ENCODE results near the gene TMEM126A. TPM values are rescaled to one million over a fixed set of nuclear protein-coding genes. Genes with fewer than 3 reads are reported as not detected.

Gene TMEM126A
- total RNA-seq, 5 donors from 2014 or later (not counting 1 experiment from before 2014, with no cell fraction given), result 17.3 to 20.9 (median 19.0) TPM

- ChIA-PET CTCF (no interaction called here), POLR2A (no interaction called here)
- Mint-ChIP-seq H3K27ac (peak overlapping the region; percentile 9 to 71), H3K36me3 (no peaks in the 10 kb centered on the region), H3K4me3 (peak overlapping the region; percentile 77 to 81 (median 79)), H3K27me3 (peaks cover 4% of the 10 kb centered on the region in 2 donors), H3K9me3 (no peaks in the 10 kb centered on the region), H3K4me1 (peaks cover 8 to 16% (median 14%) of the 10 kb centered on the region in 3 donors)
- ATAC-seq (replicated peaks in 1 of 4) (peak; percentile 77 to 93 (median 90)), DNase-seq (peak in 34 of 35 experiments; percentile 11 to 68 (median 43))
- no peaks in the 10 kb centered on the region for H3K9me3 ChIP-seq
- peak overlapping the region; percentile 60 for H3K27ac ChIP-seq (ENCODE audit: low read length)
- H3K27me3 ChIP-seq (replicated peaks in 1 of 2; ENCODE audit: control insufficient read depth in 2 of 2, extremely low read depth in 1 of 2, insufficient read depth in 2 of 2, low read length in 1 of 2), result peaks cover 0 to 8% of the 10 kb centered on the region in 2 experiments
- H3K4me3 ChIP-seq (ENCODE audit: control insufficient read depth in 1 of 2, extremely low read depth in 1 of 2, low read length in 1 of 2), result peak overlapping the region; percentile 77 to 78
- H3K36me3 ChIP-seq (ENCODE audit: control insufficient read depth in 2 of 2, extremely low read depth in 1 of 2, insufficient read depth in 1 of 2, low read length in 1 of 2), result no peaks in the 10 kb centered on the region
- 16% methylated on average over 32 of the region's 43 CpGs for WGBS (ENCODE audit: insufficient coverage)
- peaks cover 0 to 6% of the 10 kb centered on the region in 2 experiments for H3K4me1 ChIP-seq (ENCODE audit: control insufficient read depth in 1 of 2, extremely low read depth in 1 of 2, insufficient read depth in 2 of 2, low read length in 2 of 2)
These were observed 34.9 kb downstream of the TMEM126A start for GRCh38 chr11:85682330-85683305.

- CTCF ChIA-PET, result interaction anchor here in 1 of 2 donors (1.0 kb wide), 1 partner anchor 80 kb away, joined by 3 read pairs; no protein-coding TSS in a partner anchor
- Mint-ChIP-seq H3K4me1 (peaks cover 8 to 16% (median 14%) of the 10 kb centered on the region in 3 donors), H3K9me3 (no peaks in the 10 kb centered on the region), H3K36me3 (no peaks in the 10 kb centered on the region), H3K4me3 (no peak overlapping the region), H3K27ac (peak overlapping the region in 1 of 2 donors; percentile 25), H3K27me3 (peaks cover 2 to 4% of the 10 kb centered on the region in 2 donors)
- POLR2A ChIA-PET, result no interaction called here
- no peak overlapping the region for H3K27ac ChIP-seq (ENCODE audit: low read length)
- no peak overlapping the region for H3K4me3 ChIP-seq (ENCODE audit: control insufficient read depth in 1 of 2, extremely low read depth in 1 of 2, low read length in 1 of 2)
- H3K9me3 ChIP-seq, result no peaks in the 10 kb centered on the region
- peaks cover 0 to 8% of the 10 kb centered on the region in 2 experiments for H3K27me3 ChIP-seq (replicated peaks in 1 of 2; ENCODE audit: control insufficient read depth in 2 of 2, extremely low read depth in 1 of 2, insufficient read depth in 2 of 2, low read length in 1 of 2)
- 91% methylated on average over 15 of the region's 15 CpGs for WGBS (ENCODE audit: insufficient coverage)
- ATAC-seq (replicated peaks in 1 of 4), result no peak
- peaks cover 0 to 6% of the 10 kb centered on the region in 2 experiments for H3K4me1 ChIP-seq (ENCODE audit: control insufficient read depth in 1 of 2, extremely low read depth in 1 of 2, insufficient read depth in 2 of 2, low read length in 2 of 2)
- H3K36me3 ChIP-seq (ENCODE audit: control insufficient read depth in 2 of 2, extremely low read depth in 1 of 2, insufficient read depth in 1 of 2, low read length in 1 of 2), result no peaks in the 10 kb centered on the region
- no peak for DNase-seq
These were observed 37.5 kb downstream of the TMEM126A start for GRCh38 chr11:85685125-85685819.

- no peak within 1 kb of the TSS for H3K4me3 Mint-ChIP-seq
- CTCF ChIA-PET, result interaction anchor here in 1 of 2 donors (1.0 kb wide), 1 partner anchor 80 kb away, joined by 3 read pairs; no protein-coding TSS in a partner anchor
- peaks cover 0 to 6% of the 10 kb centered on the region in 2 experiments for H3K27me3 ChIP-seq (replicated peaks in 1 of 2; ENCODE audit: control insufficient read depth in 2 of 2, extremely low read depth in 1 of 2, insufficient read depth in 2 of 2, low read length in 1 of 2)
- peaks cover 0 to 4% of the 10 kb centered on the region in 2 donors for H3K27me3 Mint-ChIP-seq
- no peaks in the 10 kb centered on the region for H3K36me3 ChIP-seq (ENCODE audit: control insufficient read depth in 2 of 2, extremely low read depth in 1 of 2, insufficient read depth in 1 of 2, low read length in 1 of 2)
- H3K9me3 ChIP-seq, result no peaks in the 10 kb centered on the region
- POLR2A ChIA-PET, result no interaction called here
- ATAC-seq (replicated peaks in 1 of 4) (no peak), DNase-seq (no peak)
- 93% methylated on average over 11 of the region's 13 CpGs for WGBS (ENCODE audit: insufficient coverage)
- H3K36me3 Mint-ChIP-seq, result peaks cover 5% of the 10 kb centered on the region
- H3K9me3 Mint-ChIP-seq, result no peaks in the 10 kb centered on the region
- peak within 1 kb of the TSS in 1 of 2 donors; percentile 55 for H3K27ac Mint-ChIP-seq
- no peak within 1 kb of the TSS for H3K27ac ChIP-seq (ENCODE audit: low read length)
- peaks cover 0 to 6% of the 10 kb centered on the region in 2 experiments for H3K4me1 ChIP-seq (ENCODE audit: control insufficient read depth in 1 of 2, extremely low read depth in 1 of 2, insufficient read depth in 2 of 2, low read length in 2 of 2)
- H3K4me3 ChIP-seq (ENCODE audit: control insufficient read depth in 1 of 2, extremely low read depth in 1 of 2, low read length in 1 of 2), result no peak within 1 kb of the TSS
- H3K4me1 Mint-ChIP-seq, result peaks cover 8 to 16% (median 14%) of the 10 kb centered on the region in 3 donors
These were observed 38.2 kb downstream of the TMEM126A start, which contains the start of gene CCDC89 for GRCh38 chr11:85685820-85686459. Gene CCDC89, minus strand, starts transcription at chr11:85686195. Its CDS starts 65 bp downstream, at chr11:85686130.

- no peaks in the 10 kb centered on the region for H3K27me3 ChIP-seq (replicated peaks in 1 of 2; ENCODE audit: control insufficient read depth in 2 of 2, extremely low read depth in 1 of 2, insufficient read depth in 2 of 2, low read length in 1 of 2)
- H3K36me3 ChIP-seq (ENCODE audit: control insufficient read depth in 2 of 2, extremely low read depth in 1 of 2, insufficient read depth in 1 of 2, low read length in 1 of 2), result peaks cover 0 to 2% of the 10 kb centered on the region in 2 donors
- CTCF ChIA-PET, result interaction anchor here (0.6 to 2.8 kb wide), 10 partner anchors 13 to 507 kb away, joined by 3 to 13 read pairs (median 4); partner anchors contain the start of gene CCDC83 (in 2 of the 2)
- H3K4me3 ChIP-seq (ENCODE audit: control insufficient read depth in 1 of 2, extremely low read depth in 1 of 2, low read length in 1 of 2), result no peak overlapping the region
- Mint-ChIP-seq H3K4me3 (no peak overlapping the region), H3K36me3 (peaks cover 26% of the 10 kb centered on the region), H3K27me3 (no peaks in the 10 kb centered on the region), H3K4me1 (peaks cover 8 to 22% (median 18%) of the 10 kb centered on the region in 3 donors), H3K9me3 (no peaks in the 10 kb centered on the region), H3K27ac (no peak overlapping the region)
- H3K4me1 ChIP-seq (ENCODE audit: control insufficient read depth in 1 of 2, extremely low read depth in 1 of 2, insufficient read depth in 2 of 2, low read length in 2 of 2), result peaks cover 0 to 2% of the 10 kb centered on the region in 2 experiments
- peak in 1 of 4 experiments; percentile 59 for ATAC-seq (replicated peaks in 1 of 4)
- POLR2A ChIA-PET, result interaction anchor here in 1 of 2 donors (0.9 kb wide), 1 partner anchor 129 kb away, joined by 6 read pairs; no protein-coding TSS in a partner anchor
- WGBS (ENCODE audit: insufficient coverage), result 100% methylated on average over 1 of the region's 1 CpG
- H3K27ac ChIP-seq (ENCODE audit: low read length), result no peak overlapping the region
- H3K9me3 ChIP-seq, result no peaks in the 10 kb centered on the region
- DNase-seq, result peak in 18 of 35 experiments; percentile 5 to 67 (median 19)
These were observed 46.7 kb downstream of the TMEM126A start for GRCh38 chr11:85694385-85694980.

- Mint-ChIP-seq H3K27me3 (no peaks in the 10 kb centered on the region), H3K27ac (no peak overlapping the region), H3K9me3 (no peaks in the 10 kb centered on the region), H3K36me3 (peaks cover 25% of the 10 kb centered on the region), H3K4me1 (peaks cover 19 to 33% (median 28%) of the 10 kb centered on the region in 3 donors), H3K4me3 (no peak overlapping the region)
- peaks cover 4 to 7% of the 10 kb centered on the region in 2 experiments for H3K4me1 ChIP-seq (ENCODE audit: control insufficient read depth in 1 of 2, extremely low read depth in 1 of 2, insufficient read depth in 2 of 2, low read length in 2 of 2)
- ChIA-PET CTCF (interaction anchor here (0.6 to 2.1 kb wide), 12 partner anchors 11 to 506 kb away, joined by 3 to 7 read pairs (median 4); partner anchors contain the start of gene CCDC83 (in 2 of the 2)), POLR2A (interaction anchor here (0.9 to 1.4 kb wide), 2 partner anchors 54 to 128 kb away, joined by 4 to 6 read pairs; no protein-coding TSS in a partner anchor)
- no peaks in the 10 kb centered on the region for H3K9me3 ChIP-seq
- H3K4me3 ChIP-seq (ENCODE audit: control insufficient read depth in 1 of 2, extremely low read depth in 1 of 2, low read length in 1 of 2), result no peak overlapping the region
- H3K27me3 ChIP-seq (replicated peaks in 1 of 2; ENCODE audit: control insufficient read depth in 2 of 2, extremely low read depth in 1 of 2, insufficient read depth in 2 of 2, low read length in 1 of 2), result no peaks in the 10 kb centered on the region
- ATAC-seq (replicated peaks in 1 of 4), result no peak
- no peak overlapping the region for H3K27ac ChIP-seq (ENCODE audit: low read length)
- DNase-seq, result no peak
- peaks cover 0 to 2% of the 10 kb centered on the region in 2 donors for H3K36me3 ChIP-seq (ENCODE audit: control insufficient read depth in 2 of 2, extremely low read depth in 1 of 2, insufficient read depth in 1 of 2, low read length in 1 of 2)
These were observed 47.8 kb downstream of the TMEM126A start for GRCh38 chr11:85695546-85695945.

Measured in T-cell (primary cell).